HG03378 (cell line): ENCODE data around the gene ULK4.
A peak's percentile ranks its signal among the peaks of the same experiment; 100 is the strongest.
"Not testable (repeated sequence)": the region's sequence is repeated elsewhere in the genome, so short reads cannot be mapped to it uniquely, and the experiment has no call there.

ENCODE experiments used
- ATAC-seq: cut with Tn5 transposase; IDR thresholded peaks from one replicate; pipeline ENCODE4 v1.9.1; 2021; ENCODE audit warnings: mild to moderate bottlenecking, moderate library complexity; ENCODE audit not compliant: unreplicated experiment

Gene ULK4

GRCh38 chr3:41961751-41962679 is at the start of gene ULK4:
TSS of gene ULK4 (minus strand) at chr3:41962103. CDS start at chr3:41954759, 7,344 bp downstream.
- ATAC-seq: peak; percentile 95

- no peak for ATAC-seq
Measured at GRCh38 chr3:42010530-42010929, 48.6 kb upstream of the ULK4 start.

GRCh38 chr3:42009456-42009855 is 47.6 kb upstream of the ULK4 start:
- ATAC-seq: no peak

- ATAC-seq: no peak
Measured at GRCh38 chr3:42007785-42008184, 45.9 kb upstream of the ULK4 start.

DNA sequence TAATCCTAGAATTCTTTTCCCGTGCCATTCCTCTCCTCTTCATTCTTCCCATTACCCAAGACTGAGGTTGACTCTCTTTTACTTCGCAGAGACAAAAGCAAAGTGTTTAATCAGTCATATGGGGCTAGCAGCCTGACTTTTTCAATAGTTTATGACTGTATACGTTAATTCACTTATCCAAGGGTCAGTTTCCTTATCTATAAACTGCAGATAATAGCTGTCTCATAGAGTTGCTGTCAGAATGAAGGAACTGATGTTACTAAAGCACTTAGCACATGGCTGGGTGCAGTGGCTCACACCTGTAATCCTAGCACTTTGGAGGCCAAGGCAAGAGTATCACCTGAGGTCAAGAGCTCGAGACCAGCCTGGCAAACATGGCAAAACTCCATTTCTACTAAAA is 43.5 kb upstream of the ULK4 start:
- ATAC-seq: no peak

DNA sequence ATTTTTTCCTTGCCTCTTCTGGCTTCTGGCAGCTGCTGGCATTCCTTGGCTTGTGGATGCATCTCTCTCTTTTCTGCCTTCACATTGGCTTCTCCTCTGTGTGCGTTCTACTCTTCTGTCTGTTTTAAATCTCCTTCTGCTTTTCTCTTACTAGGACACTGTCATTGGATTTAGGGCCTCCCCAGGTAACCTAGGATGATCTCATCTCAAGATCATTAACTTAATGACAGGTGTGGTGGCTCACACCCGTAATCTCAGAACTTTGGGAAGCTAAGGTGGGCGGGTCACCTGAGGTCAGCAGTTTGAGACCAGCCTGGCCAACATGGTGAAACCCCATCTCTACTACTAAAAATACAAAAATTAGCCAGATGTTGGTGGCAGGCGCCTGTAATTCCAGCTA is 40.9 kb upstream of the ULK4 start:
- ATAC-seq: no peak

GRCh38 chr3:42001777-42002176 is 39.9 kb upstream of the ULK4 start:
- no peak for ATAC-seq

GRCh38 chr3:41999909-42000308 is 38.0 kb upstream of the ULK4 start:
- no peak for ATAC-seq

DNA sequence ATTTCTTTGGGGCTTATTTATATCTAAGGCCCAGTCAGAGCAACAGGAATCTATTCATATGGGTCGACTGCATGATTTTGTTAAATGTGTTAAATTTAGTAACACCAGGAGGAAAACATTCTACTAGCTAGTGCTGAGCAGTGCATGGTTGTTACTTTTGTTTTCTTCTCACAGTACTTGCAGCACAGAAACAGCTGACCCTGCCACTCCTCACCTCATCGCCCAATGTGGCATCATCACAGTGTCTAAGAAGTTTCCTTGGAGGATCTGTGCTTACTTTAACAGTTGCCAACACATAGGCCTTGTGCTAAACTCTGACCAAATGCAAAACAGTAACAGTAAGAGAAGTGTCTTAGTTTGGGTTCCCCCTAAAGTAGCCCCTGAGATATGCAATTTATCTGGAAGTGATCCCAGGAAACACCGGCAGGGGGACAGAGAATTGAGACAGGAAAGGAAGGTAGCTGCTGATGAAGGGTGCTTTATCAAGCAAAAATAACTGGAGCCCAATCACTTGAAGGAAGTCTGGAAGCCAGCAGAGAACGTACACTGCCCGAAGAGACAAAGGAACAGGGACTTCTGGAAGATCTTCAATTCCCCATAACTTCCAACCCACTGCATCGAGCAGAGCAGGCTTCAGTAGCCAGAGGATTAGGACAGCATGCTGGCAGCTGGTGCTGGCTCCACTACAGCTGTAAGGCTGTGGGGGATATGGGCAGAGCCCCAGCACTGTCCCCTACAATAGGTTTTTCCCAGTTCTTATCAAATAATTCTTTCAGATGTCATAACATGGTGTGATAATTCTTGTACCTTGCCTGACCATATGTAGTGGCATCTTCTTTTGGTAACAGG is 36.0 kb upstream of the ULK4 start:
- no peak for ATAC-seq

DNA sequence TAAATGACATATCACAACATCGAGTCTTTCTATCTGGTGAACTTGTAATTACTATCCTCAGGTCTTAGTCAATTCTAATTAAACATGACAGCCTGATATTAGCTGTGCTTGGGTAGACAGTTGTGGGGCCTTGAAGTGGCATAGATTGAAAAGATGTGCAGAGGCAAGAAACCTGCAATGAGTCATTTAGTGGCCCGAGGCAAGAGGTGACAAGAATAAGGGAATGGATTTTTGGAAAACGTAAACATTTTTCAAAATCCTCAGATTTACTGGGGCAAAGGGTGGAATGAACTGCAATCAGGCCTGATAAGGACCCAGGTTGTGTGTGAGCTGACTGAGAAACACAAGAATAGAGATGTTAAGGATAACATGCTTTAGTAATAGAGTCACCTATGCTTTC is 29.5 kb upstream of the ULK4 start:
- no peak for ATAC-seq

GRCh38 chr3:41989518-41989917 is 27.6 kb upstream of the ULK4 start:
- no peak for ATAC-seq

- ATAC-seq: no peak
Measured at GRCh38 chr3:41987627-41988026, 25.7 kb upstream of the ULK4 start.

GRCh38 chr3:41986561-41986960 is 24.7 kb upstream of the ULK4 start:
- ATAC-seq: no peak

DNA sequence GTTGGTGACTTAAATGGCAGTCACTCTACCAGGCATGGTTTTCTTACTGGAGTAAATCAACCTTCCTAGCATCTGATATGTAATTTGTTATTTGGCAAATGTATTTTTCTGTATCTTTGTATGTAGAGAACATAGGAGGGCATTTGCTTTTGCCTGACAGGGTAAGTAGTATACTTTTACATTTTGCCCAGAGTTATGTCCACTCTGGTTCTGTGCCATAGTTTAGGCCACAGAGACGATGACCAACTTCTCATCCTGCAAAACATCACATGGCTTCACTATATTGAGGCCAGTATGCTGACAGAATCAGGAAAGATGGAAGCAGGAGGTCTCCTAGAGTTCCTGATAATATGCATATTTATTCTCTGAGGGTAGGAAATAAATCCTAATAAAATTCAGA is 23.1 kb upstream of the ULK4 start:
- no peak for ATAC-seq

- ATAC-seq: not testable (repeated sequence)
Measured at GRCh38 chr3:41983091-41983490, 21.2 kb upstream of the ULK4 start.

- not testable (repeated sequence) for ATAC-seq
Measured at GRCh38 chr3:41977401-41977800, 15.5 kb upstream of the ULK4 start.

GRCh38 chr3:41975416-41976103 is 13.7 kb upstream of the ULK4 start:
- no peak for ATAC-seq

DNA sequence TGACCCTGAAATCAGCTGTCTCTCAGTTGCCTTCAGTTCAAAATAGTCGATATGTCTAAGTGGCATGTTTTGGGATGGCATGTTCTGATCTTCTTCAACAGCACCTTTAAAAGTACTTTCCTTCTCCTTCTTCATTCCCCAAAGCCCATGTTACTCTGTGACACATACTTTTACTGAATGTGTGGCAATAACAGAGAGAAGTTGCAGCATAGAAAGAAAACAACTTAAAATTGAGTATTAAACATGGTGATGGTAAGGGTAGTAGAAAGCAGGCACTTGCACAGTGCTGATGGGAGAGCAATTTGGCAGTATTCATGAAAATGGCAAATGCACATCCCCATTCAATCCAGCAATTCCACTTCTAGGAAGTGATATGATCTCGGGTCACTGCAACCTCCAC is 12.3 kb upstream of the ULK4 start:
- ATAC-seq: no peak

DNA sequence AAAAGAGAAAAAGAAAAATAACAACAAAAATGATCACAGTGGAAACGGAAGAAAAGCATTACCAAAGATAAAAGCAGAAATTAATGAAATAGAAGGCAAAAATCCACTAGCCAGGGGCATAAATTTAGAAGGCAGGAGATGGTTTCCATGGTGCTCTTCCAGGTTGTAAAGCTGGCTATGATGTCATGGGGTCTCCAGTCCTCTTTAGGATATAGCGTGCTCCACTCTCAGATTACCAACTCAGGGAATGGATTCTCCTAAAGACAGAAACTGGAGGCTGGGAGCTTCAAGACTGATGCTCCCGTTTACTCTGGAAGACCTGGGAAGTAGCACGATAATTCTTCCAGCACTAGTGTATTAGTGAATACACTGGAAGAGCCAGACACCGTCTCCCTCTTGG is 10.9 kb upstream of the ULK4 start:
- ATAC-seq: no peak

GRCh38 chr3:41966206-41966605 is 4.3 kb upstream of the ULK4 start:
- no peak for ATAC-seq

- ATAC-seq: no peak
Measured at GRCh38 chr3:41963823-41964222, 1.9 kb upstream of the ULK4 start.
